ENCODE data around the gene KRTAP12-3. TPM values are rescaled to one million over a fixed set of nuclear protein-coding genes. Genes with fewer than 3 reads are reported as not detected.
"Not testable (repeated sequence)": the region's sequence is repeated elsewhere in the genome, so short reads cannot be mapped to it uniquely, and the experiment has no call there.

Gene KRTAP12-3
- total RNA-seq, 2 donors from 2014 or later, result not detected

DNA sequence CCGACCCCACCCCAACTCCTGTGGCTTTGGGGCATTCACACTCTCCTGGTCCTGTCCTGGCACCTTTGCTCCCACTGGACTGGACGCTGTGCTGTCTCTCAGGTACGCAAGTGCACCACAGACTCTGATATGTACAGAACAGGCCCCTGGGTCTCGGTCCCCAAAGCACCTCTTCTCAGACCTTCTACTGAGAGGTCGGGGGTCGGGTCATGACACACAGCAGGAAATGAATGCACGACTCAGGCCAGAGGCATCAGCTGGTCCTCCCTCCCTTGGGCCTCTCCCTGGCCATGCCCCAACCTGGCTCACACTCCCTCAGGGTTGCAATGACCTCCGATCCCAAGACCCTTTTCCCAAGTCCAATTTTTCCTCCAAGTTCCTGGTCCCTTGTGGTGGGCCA lies 37.5 kb downstream of the KRTAP12-3 start:
- Histone ChIP-seq H3K36me3 (ENCODE audit: control insufficient read depth, insufficient read depth, low read length) (no peaks in the 10 kb centered on the region), H3K27ac (ENCODE audit: low read depth, low read length) (no peak overlapping the region), H3K4me1 (ENCODE audit: control insufficient read depth, insufficient read depth, low read length) (peaks cover 3% of the 10 kb centered on the region), H3K4me3 (ENCODE audit: low read length) (no peak overlapping the region), H3K9me3 (ENCODE audit: control insufficient read depth, low read length) (peaks cover 21% of the 10 kb centered on the region), H3K9ac (ENCODE audit: extremely low read depth, low read length, poor library complexity, severe bottlenecking) (no peak overlapping the region), H3K27me3 (ENCODE audit: control insufficient read depth, insufficient read depth, low read length, poor library complexity, severe bottlenecking) (no peaks in the 10 kb centered on the region)
- no peak overlapping the region for H3K27ac Mint-ChIP-seq
- H3K36me3 Mint-ChIP-seq (ENCODE audit: low read depth), result peaks cover 4% of the 10 kb centered on the region
- peaks cover 17% of the 10 kb centered on the region for H3K9me3 Mint-ChIP-seq
- no peak overlapping the region for H3K4me3 Mint-ChIP-seq
- TF ChIP-seq, protein P1, sequence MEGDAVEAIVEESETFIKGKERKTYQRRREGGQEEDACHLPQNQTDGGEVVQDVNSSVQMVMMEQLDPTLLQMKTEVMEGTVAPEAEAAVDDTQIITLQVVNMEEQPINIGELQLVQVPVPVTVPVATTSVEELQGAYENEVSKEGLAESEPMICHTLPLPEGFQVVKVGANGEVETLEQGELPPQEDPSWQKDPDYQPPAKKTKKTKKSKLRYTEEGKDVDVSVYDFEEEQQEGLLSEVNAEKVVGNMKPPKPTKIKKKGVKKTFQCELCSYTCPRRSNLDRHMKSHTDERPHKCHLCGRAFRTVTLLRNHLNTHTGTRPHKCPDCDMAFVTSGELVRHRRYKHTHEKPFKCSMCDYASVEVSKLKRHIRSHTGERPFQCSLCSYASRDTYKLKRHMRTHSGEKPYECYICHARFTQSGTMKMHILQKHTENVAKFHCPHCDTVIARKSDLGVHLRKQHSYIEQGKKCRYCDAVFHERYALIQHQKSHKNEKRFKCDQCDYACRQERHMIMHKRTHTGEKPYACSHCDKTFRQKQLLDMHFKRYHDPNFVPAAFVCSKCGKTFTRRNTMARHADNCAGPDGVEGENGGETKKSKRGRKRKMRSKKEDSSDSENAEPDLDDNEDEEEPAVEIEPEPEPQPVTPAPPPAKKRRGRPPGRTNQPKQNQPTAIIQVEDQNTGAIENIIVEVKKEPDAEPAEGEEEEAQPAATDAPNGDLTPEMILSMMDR (conservative IDR thresholded peaks at IDR 0.05), result no peak
- 81 to 83% methylated on average over 7 to 8 of the region's 8 CpGs for WGBS, 2 experiments (ENCODE audit: insufficient coverage in 1 of 2, insufficient read length in 1 of 2)
- peaks cover 19% of the 10 kb centered on the region for H3K27me3 Mint-ChIP-seq (ENCODE audit: insufficient read depth)
- no peak for DNase-seq
- H3K4me1 Mint-ChIP-seq, result peaks cover 39% of the 10 kb centered on the region

DNA sequence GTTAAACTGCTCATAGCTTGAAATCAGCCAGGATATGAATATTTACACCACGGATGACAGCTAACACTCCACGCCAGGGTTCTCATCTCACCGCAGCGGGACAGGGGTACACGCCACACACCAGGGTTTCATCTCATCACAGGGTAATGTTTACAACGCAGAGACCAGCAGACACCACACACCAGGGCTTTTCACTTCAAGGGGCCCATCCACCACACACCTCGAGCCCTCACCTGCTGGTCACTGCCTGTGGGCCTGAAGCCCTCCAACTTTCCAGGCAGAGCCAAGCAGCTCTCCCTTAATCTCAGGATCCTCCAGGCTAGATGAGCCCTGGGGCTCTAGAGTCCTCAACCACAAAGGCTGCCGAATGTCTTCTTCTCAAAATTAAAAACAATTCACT lies 37.9 kb downstream of the KRTAP12-3 start:
- Mint-ChIP-seq H3K27me3 (ENCODE audit: insufficient read depth) (peaks cover 19% of the 10 kb centered on the region), H3K36me3 (ENCODE audit: low read depth) (peaks cover 4% of the 10 kb centered on the region), H3K4me1 (peaks cover 35% of the 10 kb centered on the region), H3K27ac (peak overlapping the region; percentile 36), H3K9me3 (peaks cover 17% of the 10 kb centered on the region), H3K4me3 (no peak overlapping the region)
- H3K9me3 ChIP-seq (ENCODE audit: control insufficient read depth, low read length), result peaks cover 21% of the 10 kb centered on the region
- no peak overlapping the region for H3K27ac ChIP-seq (ENCODE audit: low read depth, low read length)
- DNase-seq, result no peak
- 88% methylated on average over 8 of the region's 8 CpGs for WGBS, 2 experiments (ENCODE audit: insufficient coverage in 1 of 2, insufficient read length in 1 of 2)
- no peaks in the 10 kb centered on the region for H3K36me3 ChIP-seq (ENCODE audit: control insufficient read depth, insufficient read depth, low read length)
- no peak overlapping the region for H3K9ac ChIP-seq (ENCODE audit: extremely low read depth, low read length, poor library complexity, severe bottlenecking)
- TF ChIP-seq, protein P1 (conservative IDR thresholded peaks at IDR 0.05), result no peak
- no peak overlapping the region for H3K4me3 ChIP-seq (ENCODE audit: low read length)
- H3K4me1 ChIP-seq (ENCODE audit: control insufficient read depth, insufficient read depth, low read length), result peaks cover 3% of the 10 kb centered on the region
- no peaks in the 10 kb centered on the region for H3K27me3 ChIP-seq (ENCODE audit: control insufficient read depth, insufficient read depth, low read length, poor library complexity, severe bottlenecking)

DNA sequence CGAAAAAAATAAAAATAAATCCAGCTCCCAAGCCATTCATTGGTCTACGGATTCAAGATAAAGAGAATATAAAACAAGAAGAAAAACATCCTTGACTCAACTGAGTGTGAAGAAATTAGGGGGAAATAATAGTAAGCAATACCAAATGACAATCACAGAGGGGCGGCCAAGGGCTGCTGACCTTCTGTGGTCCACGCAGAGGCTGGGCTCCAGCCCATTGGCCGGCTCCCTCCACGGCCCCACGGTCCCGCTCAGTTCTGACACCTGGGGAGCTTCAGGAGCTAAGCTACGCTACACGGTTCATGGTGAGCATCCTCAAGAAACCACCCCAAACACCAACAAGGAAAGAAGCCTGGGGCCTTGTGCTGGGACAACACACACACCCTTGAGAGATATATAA lies 38.8 kb downstream of the KRTAP12-3 start:
- H3K4me3 Mint-ChIP-seq, result peak overlapping the region; percentile 21
- TF ChIP-seq, protein P1 (conservative IDR thresholded peaks at IDR 0.05), result no peak
- peaks cover 4% of the 10 kb centered on the region for H3K36me3 Mint-ChIP-seq (ENCODE audit: low read depth)
- Histone ChIP-seq H3K27me3 (ENCODE audit: control insufficient read depth, insufficient read depth, low read length, poor library complexity, severe bottlenecking) (no peaks in the 10 kb centered on the region), H3K9me3 (ENCODE audit: control insufficient read depth, low read length) (peaks cover 21% of the 10 kb centered on the region), H3K36me3 (ENCODE audit: control insufficient read depth, insufficient read depth, low read length) (no peaks in the 10 kb centered on the region), H3K9ac (ENCODE audit: extremely low read depth, low read length, poor library complexity, severe bottlenecking) (no peak overlapping the region), H3K4me3 (ENCODE audit: low read length) (no peak overlapping the region), H3K27ac (ENCODE audit: low read depth, low read length) (no peak overlapping the region), H3K4me1 (ENCODE audit: control insufficient read depth, insufficient read depth, low read length) (peaks cover 3% of the 10 kb centered on the region)
- H3K9me3 Mint-ChIP-seq, result peaks cover 17% of the 10 kb centered on the region
- H3K27ac Mint-ChIP-seq, result no peak overlapping the region
- peaks cover 31% of the 10 kb centered on the region for H3K4me1 Mint-ChIP-seq
- 85% methylated on average over 10 of the region's 10 CpGs; no CpG with 5 or more reads in 1 of the 2 experiments for WGBS, 2 experiments (ENCODE audit: insufficient coverage in 1 of 2, insufficient read length in 1 of 2)
- no peak for DNase-seq
- peaks cover 21% of the 10 kb centered on the region for H3K27me3 Mint-ChIP-seq (ENCODE audit: insufficient read depth)

DNA sequence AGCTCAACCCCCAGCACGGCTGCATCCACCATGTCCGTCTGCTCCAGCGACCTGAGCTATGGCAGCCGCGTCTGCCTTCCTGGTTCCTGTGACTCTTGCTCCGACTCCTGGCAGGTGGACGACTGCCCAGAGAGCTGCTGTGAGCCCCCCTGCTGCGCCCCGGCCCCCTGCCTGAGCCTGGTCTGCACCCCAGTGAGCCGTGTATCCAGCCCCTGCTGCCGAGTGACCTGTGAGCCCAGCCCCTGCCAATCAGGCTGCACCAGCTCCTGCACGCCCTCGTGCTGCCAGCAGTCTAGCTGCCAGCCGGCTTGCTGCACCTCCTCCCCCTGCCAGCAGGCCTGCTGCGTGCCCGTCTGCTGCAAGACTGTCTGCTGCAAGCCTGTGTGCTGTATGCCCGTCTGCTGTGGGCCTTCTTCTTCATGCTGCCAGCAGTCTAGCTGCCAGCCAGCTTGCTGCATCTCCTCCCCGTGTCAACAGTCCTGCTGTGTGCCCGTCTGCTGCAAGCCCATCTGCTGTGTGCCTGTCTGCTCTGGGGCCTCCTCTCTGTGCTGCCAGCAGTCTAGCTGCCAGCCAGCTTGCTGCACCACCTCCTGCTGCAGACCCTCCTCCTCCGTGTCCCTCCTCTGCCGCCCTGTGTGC lies 39.6 kb downstream of the KRTAP12-3 start, which contains the start of gene KRTAP10-12:
TSS of gene KRTAP10-12 (plus strand) at position 1 of the 639 bp plus-strand sequence. CDS start at position 31, 30 bp downstream.
- not testable (repeated sequence) for H3K27ac ChIP-seq (ENCODE audit: low read depth, low read length); DNase-seq; H3K9ac ChIP-seq (ENCODE audit: extremely low read depth, low read length, poor library complexity, severe bottlenecking); H3K4me3 ChIP-seq (ENCODE audit: low read length); H3K27me3 ChIP-seq (ENCODE audit: control insufficient read depth, insufficient read depth, low read length, poor library complexity, severe bottlenecking); H3K36me3 ChIP-seq (ENCODE audit: control insufficient read depth, insufficient read depth, low read length); H3K36me3 Mint-ChIP-seq (ENCODE audit: low read depth); H3K27ac Mint-ChIP-seq; H3K4me1 ChIP-seq (ENCODE audit: control insufficient read depth, insufficient read depth, low read length)
- H3K27me3 Mint-ChIP-seq (ENCODE audit: insufficient read depth), result peaks cover 23% of the 10 kb centered on the region
- WGBS, 2 experiments (ENCODE audit: insufficient coverage in 1 of 2, insufficient read length in 1 of 2), result 83 to 85% methylated on average over 4 to 20 of the region's 21 CpGs
- peaks cover 20% of the 10 kb centered on the region for H3K9me3 ChIP-seq (ENCODE audit: control insufficient read depth, low read length)
- peak within 1 kb of the TSS; percentile 26 for H3K4me3 Mint-ChIP-seq
- H3K9me3 Mint-ChIP-seq, result peaks cover 16% of the 10 kb centered on the region
- peaks cover 35% of the 10 kb centered on the region for H3K4me1 Mint-ChIP-seq

Data from endodermal cell (in vitro differentiated cells).